Activated CD4-positive, CD25-positive, alpha-beta regulatory T cell treated with anti-CD3 and anti-CD28 coated beads, Interleukin-2, amount 50 U/mL, for 72 hours (primary cell): ENCODE results near the gene SLC39A11.
"Not testable (repeated sequence)": the region's sequence is repeated elsewhere in the genome, so short reads cannot be mapped to it uniquely, and the experiment has no call there.

ENCODE experiments used
- DNase-seq: peaks from one replicate; pipeline ENCODE4 v3.0.0; 2021

SLC39A11 gene

DNA sequence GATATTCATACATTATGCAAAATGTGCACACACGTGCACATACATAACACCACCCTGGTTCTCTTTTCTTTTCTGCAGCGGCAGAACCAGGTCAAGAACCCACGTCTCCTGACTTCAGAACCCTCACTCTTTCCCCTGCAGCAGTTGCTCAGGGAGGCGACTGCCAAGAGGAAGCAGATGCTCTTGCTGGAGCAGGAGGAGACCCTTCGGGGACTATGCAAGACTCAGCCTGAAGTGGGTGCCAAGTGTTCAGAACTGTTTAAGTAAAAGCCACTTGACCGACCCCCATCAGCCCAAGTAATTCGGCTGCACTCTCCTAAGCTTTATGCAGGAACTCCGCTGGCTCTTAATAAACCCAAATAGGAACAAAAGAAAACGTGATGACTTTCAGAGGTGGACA lies 193.8 kb downstream of the SLC39A11 start:
- no peak for DNase-seq

DNA sequence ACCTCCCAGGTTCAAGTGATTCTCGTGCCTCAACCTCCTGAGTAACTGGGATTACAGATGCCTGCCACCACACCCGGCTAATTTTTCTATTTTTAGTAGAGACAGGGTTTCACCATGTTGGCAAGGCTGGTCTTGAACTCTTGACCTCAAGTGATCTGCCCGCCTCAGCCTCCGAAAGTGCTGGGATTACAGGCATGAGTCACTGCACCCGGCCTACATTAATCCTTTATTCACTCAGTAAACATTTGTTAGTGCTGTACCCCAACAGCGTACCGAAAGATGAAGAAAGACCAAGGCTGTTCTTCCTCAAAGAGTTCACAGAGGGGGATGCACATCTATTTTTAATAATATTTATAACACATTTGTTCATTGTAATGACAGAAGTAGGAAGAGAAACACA lies 196.2 kb downstream of the SLC39A11 start:
- not testable (repeated sequence) for DNase-seq

GRCh38 chr17:72891627-72892026 lies 200.9 kb downstream of the SLC39A11 start:
- no peak for DNase-seq

DNA sequence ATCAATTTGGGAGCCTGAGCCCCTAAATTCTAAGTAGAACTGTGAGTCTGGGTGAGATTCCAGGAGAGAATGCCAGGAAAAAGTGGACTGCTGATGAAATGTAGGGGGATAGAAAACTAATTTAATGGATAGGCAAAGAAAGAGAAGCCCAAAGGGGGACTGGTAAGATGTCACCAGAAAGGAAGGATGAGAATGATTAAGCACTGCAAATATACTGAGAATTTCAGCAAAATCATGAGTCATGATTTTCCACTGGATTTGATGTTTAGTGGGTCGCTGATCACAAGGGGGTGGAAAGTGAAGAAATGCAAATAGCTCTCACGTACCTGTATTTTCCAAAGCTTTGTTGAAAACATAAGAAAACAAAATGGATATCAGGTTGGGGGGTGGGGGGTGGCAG lies 201.8 kb downstream of the SLC39A11 start:
- no peak for DNase-seq

DNA sequence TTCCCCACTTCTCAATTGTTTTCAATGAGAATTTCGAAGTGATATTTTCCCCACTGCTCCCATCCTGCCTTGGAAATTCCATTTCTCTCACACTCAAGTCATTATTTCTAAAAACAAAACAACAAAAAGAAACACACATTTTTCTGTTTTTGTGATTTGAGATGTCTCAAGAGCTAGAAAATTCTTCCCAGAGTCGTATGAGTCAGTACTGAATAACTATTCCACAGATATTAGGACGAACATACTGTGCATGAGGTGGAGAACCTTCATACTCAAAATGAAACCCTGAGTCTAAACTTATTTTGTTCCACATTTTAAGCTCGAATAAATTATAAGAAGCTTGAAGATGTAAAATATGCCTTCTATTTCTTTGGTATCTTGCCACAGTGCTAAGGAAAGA lies 204.6 kb downstream of the SLC39A11 start:
- no peak for DNase-seq

- no peak for DNase-seq
These were observed 205.2 kb downstream of the SLC39A11 start for GRCh38 chr17:72887322-72887721.

GRCh38 chr17:72886622-72887021 lies 205.9 kb downstream of the SLC39A11 start:
- DNase-seq: no peak

- DNase-seq: no peak
These were observed 208.4 kb downstream of the SLC39A11 start for GRCh38 chr17:72884066-72884465.

GRCh38 chr17:72883351-72883750 lies 209.1 kb downstream of the SLC39A11 start:
- no peak for DNase-seq

GRCh38 chr17:72882426-72882825 lies 210.1 kb downstream of the SLC39A11 start:
- DNase-seq: no peak

GRCh38 chr17:72879877-72880276 lies 212.6 kb downstream of the SLC39A11 start:
- no peak for DNase-seq

DNA sequence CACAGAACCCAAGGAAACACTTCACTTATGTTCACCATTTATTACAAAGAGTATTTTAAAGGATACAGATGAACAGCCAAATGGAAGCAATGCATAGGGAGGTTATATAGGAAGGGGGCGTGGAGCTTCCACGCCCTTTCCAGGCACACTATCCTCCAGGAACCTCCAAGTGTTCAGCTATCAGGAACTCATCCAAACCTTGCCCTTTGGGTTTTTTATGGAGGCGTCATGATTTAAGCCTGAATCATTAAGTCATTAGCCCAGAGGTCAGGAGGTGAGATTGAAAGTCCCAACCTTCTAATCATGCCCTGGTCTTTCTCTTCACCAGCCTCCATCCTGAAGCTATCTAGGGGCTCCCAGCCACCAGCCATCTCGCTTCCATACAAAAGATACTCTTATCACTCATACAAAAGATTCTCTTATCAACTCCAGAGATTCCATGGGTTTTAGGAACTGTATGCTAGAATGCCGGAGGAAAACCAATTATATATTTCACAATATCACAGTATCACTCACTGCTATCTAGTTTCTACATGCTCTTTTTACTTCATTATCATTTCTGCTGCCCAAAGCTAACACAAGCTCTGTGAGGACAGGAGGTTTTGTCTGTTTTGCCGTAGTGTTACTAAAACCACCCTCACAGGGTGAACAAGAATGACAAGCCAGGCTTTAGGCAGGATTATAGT lies 213.4 kb downstream of the SLC39A11 start:
- DNase-seq: no peak

DNA sequence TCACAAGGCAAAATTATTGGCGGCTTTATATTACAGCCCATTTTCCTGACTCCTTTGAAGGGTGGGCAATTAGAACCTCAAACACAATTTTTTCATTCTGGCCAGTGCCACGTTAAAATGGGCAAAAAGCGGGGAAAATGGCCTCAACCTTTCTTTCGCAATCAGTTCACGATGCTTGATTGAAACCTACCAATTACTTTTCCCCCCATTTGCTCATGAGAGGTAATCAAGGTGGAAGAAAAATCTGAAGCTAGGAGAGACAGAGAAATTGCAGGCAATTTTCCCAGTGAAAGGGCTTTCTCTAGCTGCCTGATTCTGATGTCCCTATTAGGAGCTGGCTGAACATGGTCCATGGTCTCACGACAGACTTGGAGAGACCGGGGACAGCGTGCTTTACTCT lies 215.1 kb downstream of the SLC39A11 start:
- DNase-seq: no peak

DNA sequence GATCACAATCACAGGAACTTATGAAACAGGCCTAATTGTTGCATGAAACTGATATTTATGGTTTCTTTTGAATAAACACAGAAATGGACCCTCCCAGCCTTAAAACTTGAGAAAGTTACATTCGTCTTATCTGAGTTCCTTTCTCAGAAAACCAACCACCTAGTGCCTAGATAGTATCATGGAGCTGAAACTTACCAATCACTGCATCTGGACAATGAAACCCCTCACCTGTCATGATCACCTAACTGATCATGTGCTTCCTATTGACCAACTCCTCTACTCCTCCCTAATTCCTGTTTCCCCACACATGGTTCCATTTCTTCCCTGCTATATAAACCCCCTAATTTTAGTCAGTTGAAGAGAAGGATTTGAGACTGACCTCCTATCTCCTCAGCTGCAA lies 216.1 kb downstream of the SLC39A11 start:
- DNase-seq: no peak

- no peak for DNase-seq
These were observed 217.1 kb downstream of the SLC39A11 start for GRCh38 chr17:72875361-72875760.

DNA sequence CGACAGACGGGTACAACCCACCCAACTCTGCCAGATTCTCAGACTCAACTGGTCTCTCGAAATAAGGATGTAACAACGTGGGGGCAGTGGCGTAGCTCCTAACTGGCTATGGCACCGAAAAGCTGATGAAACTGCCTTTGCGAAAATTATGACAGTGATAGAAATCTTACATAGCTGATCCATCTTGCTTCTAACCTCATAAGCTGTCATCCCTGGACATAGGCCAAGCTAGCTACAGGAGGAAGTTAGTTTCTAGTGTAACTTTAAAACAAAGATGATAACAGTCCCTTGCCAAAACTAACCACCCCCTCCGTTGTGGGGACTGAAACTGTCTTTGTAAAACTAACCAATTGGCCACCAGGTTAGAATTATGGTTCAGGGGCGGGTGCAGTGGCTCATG lies 220.1 kb downstream of the SLC39A11 start:
- no peak for DNase-seq

GRCh38 chr17:72870367-72870985 lies 222.0 kb downstream of the SLC39A11 start:
- DNase-seq: no peak

DNA sequence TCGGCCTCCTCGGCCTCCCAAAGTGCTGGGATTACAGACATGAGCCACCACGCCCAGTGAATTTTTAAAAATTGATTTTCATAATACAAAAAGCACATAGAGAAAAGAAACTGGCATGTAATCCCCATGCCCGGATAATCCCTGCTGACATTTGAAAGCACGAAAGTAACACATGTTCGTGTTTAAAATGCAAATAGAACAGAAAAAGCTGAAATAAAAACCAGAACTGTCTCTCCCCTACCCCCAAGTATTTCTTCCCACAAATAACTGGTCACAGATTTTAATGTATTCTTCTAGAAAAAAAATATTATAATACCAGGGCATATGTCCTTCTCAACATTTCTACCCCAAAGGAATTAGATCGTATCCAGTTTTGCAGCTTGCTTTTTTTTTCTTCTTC lies 222.9 kb downstream of the SLC39A11 start:
- DNase-seq: no peak

DNA sequence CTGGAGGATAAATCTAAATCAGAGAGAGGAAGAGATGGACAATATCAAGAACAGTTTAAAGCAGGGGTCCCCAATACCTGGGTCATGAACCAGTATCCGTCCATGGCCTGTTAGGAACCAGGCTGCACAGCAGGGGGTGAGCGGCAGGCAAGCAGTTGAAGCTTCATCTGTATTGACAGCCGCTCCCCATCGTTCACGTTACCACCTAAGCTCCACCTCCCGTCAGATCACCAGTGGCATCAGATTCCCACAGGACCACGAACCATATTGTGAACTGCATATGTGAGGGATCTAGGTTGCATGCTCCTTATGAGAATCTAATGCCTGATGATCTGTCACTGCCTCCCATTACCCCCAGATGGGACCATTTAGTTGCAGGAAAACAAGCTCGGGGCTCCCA lies 226.5 kb downstream of the SLC39A11 start:
- DNase-seq: no peak

DNA sequence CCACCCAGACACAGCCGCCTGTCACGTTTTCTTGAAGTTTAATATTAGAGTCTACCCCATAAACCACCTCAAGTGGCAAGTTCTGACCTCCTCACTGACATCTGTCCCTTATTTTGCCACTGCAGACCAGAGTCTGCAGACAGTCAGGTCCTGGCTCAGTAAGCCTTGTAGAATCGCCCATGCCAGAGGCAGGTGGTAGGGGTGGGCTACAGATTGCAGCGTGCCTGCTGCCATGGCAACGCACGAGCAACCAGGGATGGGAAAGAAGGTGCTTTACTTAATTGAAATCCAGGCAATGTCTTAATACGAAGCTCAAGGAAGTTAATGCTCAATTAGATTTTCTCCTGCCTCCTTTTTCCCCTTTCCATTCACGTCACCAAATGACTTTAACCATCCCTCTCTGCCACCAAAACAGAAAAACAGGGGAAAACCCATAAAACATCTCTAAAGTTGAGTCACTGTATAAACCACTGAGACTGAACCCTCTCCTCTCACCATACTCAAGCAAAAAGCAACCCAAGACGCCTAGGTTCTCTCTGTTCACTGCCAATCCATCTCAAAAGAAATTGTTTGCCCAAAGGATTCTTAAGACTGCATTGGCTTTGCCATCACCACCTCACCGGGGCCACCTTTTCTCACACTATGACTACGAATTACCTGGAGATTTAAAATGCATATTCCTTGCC lies 228.8 kb downstream of the SLC39A11 start:
- DNase-seq: no peak

GRCh38 chr17:72862276-72862999 lies 230.1 kb downstream of the SLC39A11 start:
- DNase-seq: no peak

DNA sequence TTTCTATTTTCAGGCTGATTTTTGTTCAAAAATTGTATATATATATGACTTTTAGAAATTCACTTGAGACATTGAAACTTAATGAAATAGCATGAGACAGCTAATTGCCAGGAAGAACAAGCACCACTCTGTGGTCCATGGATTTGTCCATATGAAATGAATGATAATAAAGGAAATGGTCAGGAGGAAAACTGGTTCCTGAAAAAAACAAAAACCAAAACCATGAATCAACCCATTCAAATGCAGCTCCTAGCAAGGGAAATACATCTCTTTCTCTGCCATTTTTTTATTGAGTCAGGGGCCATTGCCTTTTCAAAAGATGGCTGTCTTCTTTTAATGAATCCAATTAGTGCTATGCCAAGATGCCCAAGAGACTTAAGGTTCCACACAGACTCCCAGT lies 230.7 kb downstream of the SLC39A11 start:
- no peak for DNase-seq

- no peak for DNase-seq
These were observed 231.7 kb downstream of the SLC39A11 start for GRCh38 chr17:72860778-72861177.
